Right lobe of liver (tissue), 4 donors: Measurements from ENCODE around the gene TPPP.

Source experiments
- POLR2A ChIP-seq: fragments of 450-650 bp; IDR thresholded peaks from one replicate; pipeline ENCODE4 v1.6.1; 2017; ENCODE audit warnings: antibody characterized with exemption, mild to moderate bottlenecking
- TF ChIP-seq, protein P1 (sequence below), 4 donors: fragments of 200-600 bp in 3 of 4; fragments of 450-650 bp in 1 of 4; IDR thresholded peaks; one replicate each; pipeline versions ENCODE4 v1.5.1 to v1.8.0; 2016 to 2022; ENCODE audit warnings: antibody characterized with exemption in 4 of 4, mild to moderate bottlenecking in 2 of 4
- donor health status: DM: no; HTN: no; CAD: no.
- donor health status: DM: no; HTN: no; CAD: no.
- donor health status: DM: no; HTN: yes; CAD: no.

- TF ChIP-seq, protein P1, sequence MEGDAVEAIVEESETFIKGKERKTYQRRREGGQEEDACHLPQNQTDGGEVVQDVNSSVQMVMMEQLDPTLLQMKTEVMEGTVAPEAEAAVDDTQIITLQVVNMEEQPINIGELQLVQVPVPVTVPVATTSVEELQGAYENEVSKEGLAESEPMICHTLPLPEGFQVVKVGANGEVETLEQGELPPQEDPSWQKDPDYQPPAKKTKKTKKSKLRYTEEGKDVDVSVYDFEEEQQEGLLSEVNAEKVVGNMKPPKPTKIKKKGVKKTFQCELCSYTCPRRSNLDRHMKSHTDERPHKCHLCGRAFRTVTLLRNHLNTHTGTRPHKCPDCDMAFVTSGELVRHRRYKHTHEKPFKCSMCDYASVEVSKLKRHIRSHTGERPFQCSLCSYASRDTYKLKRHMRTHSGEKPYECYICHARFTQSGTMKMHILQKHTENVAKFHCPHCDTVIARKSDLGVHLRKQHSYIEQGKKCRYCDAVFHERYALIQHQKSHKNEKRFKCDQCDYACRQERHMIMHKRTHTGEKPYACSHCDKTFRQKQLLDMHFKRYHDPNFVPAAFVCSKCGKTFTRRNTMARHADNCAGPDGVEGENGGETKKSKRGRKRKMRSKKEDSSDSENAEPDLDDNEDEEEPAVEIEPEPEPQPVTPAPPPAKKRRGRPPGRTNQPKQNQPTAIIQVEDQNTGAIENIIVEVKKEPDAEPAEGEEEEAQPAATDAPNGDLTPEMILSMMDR (IDR thresholded peaks at IDR 0.05), result no peak
- TF ChIP-seq POLR2A, result no peak
These were observed 35.6 kb downstream of the TPPP start for GRCh38 chr5:657570-657969.
